ENCODE data around the gene KCNB1.
A peak's percentile ranks its signal among the peaks of the same experiment; 100 is the strongest.

KCNB1 gene

GRCh38 chr20:49497398-49497669 is 14.9 kb upstream of the KCNB1 start:
- no peak for DNase-seq (ENCODE audit: low read depth in 2 of 2)

GRCh38 chr20:49496553-49497397 is 14.3 kb upstream of the KCNB1 start:
- no peak for DNase-seq (ENCODE audit: low read depth in 2 of 2)

GRCh38 chr20:49496043-49496442 is 13.6 kb upstream of the KCNB1 start:
- no peak for DNase-seq (ENCODE audit: low read depth in 2 of 2)

GRCh38 chr20:49490689-49491088 is 8.2 kb upstream of the KCNB1 start:
- no peak for DNase-seq (ENCODE audit: low read depth in 2 of 2)

GRCh38 chr20:49489688-49490087 is 7.2 kb upstream of the KCNB1 start:
- no peak for DNase-seq (ENCODE audit: low read depth in 2 of 2)

- DNase-seq (ENCODE audit: low read depth in 2 of 2): no peak
Measured at GRCh38 chr20:49486064-49486463, 3.6 kb upstream of the KCNB1 start.

- DNase-seq (ENCODE audit: low read depth in 2 of 2): no peak
Measured at GRCh38 chr20:49485563-49485962, 3.1 kb upstream of the KCNB1 start.

- peak; percentile 54 to 60 for DNase-seq (ENCODE audit: low read depth in 2 of 2)
Measured at GRCh38 chr20:49484180-49485140, 2.0 kb upstream of the KCNB1 start.

- no peak for DNase-seq (ENCODE audit: low read depth in 2 of 2)
Measured at GRCh38 chr20:49483696-49484123, 1.2 kb upstream of the KCNB1 start.

GRCh38 chr20:49483018-49483695 is 689 bp upstream of the KCNB1 start:
- no peak for DNase-seq (ENCODE audit: low read depth in 2 of 2)

GRCh38 chr20:49482173-49482572 is 295 bp downstream of the KCNB1 start:
- no peak for DNase-seq (ENCODE audit: low read depth in 2 of 2)

- no peak for DNase-seq (ENCODE audit: low read depth in 2 of 2)
Measured at GRCh38 chr20:49481116-49481515, 1.4 kb downstream of the KCNB1 start.

GRCh38 chr20:49480236-49480635 is 2.2 kb downstream of the KCNB1 start:
- DNase-seq (ENCODE audit: low read depth in 2 of 2): no peak

- no peak for DNase-seq (ENCODE audit: low read depth in 2 of 2)
Measured at GRCh38 chr20:49479785-49480184, 2.7 kb downstream of the KCNB1 start.

- DNase-seq (ENCODE audit: low read depth in 2 of 2): no peak
Measured at GRCh38 chr20:49478754-49479689, 3.4 kb downstream of the KCNB1 start.

GRCh38 chr20:49478266-49478665 is 4.2 kb downstream of the KCNB1 start:
- no peak for DNase-seq (ENCODE audit: low read depth in 2 of 2)

GRCh38 chr20:49477200-49477599 is 5.3 kb downstream of the KCNB1 start:
- no peak for DNase-seq (ENCODE audit: low read depth in 2 of 2)

GRCh38 chr20:49476016-49476355 is 6.5 kb downstream of the KCNB1 start:
- no peak for DNase-seq (ENCODE audit: low read depth in 2 of 2)

GRCh38 chr20:49475292-49476015 is 7.0 kb downstream of the KCNB1 start:
- no peak for DNase-seq (ENCODE audit: low read depth in 2 of 2)

- no peak for DNase-seq (ENCODE audit: low read depth in 2 of 2)
Measured at GRCh38 chr20:49471397-49471796, 11.1 kb downstream of the KCNB1 start.

GRCh38 chr20:49470922-49471321 is 11.5 kb downstream of the KCNB1 start:
- DNase-seq (ENCODE audit: low read depth in 2 of 2): no peak
